ENCODE data around the gene CDK5RAP3. TPM values are rescaled to one million over a fixed set of nuclear protein-coding genes. Genes with fewer than 3 reads are reported as not detected.

The CDK5RAP3 gene
- total and polyA plus RNA-seq, 2 of the 13 experiments (the other 11 are each of a cell fraction or from before 2014, with no cell fraction given) = 128 to 154 TPM

GRCh38 chr17:47942096-47942510 is 28.8 kb upstream of the CDK5RAP3 start (continued):
- no peak for TF ChIP-seq ZNF841 (CRISPR knock-in tag; IDR thresholded peaks at IDR 0.05; ENCODE audit: borderline replicate concordance)
- no peak for TF ChIP-seq HDAC1 (CRISPR knock-in tag; IDR thresholded peaks at IDR 0.05)
- TF ChIP-seq HNF4G (IDR thresholded peaks at IDR 0.05; ENCODE audit: borderline replicate concordance, low read depth, low read length) = no peak; the same call in 1 of the 2 replicates
- TF ChIP-seq HNF4G (CRISPR knock-in tag; IDR thresholded peaks at IDR 0.05; ENCODE audit: borderline replicate concordance, low read depth) = no peak
- no peak for TF ChIP-seq TEAD3 (CRISPR knock-in tag; optimal IDR thresholded peaks at IDR 0.05; ENCODE audit: borderline replicate concordance)
- TF ChIP-seq HMG20B (CRISPR knock-in tag; conservative IDR thresholded peaks at IDR 0.05) = no peak
- no peak for TF ChIP-seq NCOA1 (CRISPR knock-in tag; IDR thresholded peaks at IDR 0.05)
- no peak for TF ChIP-seq TFDP2 (CRISPR knock-in tag; IDR thresholded peaks at IDR 0.05)
- TF ChIP-seq ZNF496 (CRISPR knock-in tag; IDR thresholded peaks at IDR 0.05; ENCODE audit: insufficient replicate concordance) = no peak
- peak; percentile 14; the same call in 1 of the 2 replicates for TF ChIP-seq ZNF281 (CRISPR knock-in tag; IDR thresholded peaks at IDR 0.05; ENCODE audit: borderline replicate concordance)
- 0 out of 2 replicates have a peak, but pooled peaks have one; percentile 10 for TF ChIP-seq ZNF790 (CRISPR knock-in tag; IDR thresholded peaks at IDR 0.05; ENCODE audit: borderline replicate concordance)
- TF ChIP-seq ZNF256 (CRISPR knock-in tag; conservative IDR thresholded peaks at IDR 0.05) = no peak
- no peak for TF ChIP-seq ZFP41 (CRISPR knock-in tag; IDR thresholded peaks at IDR 0.05; ENCODE audit: borderline replicate concordance)
- peak; percentile 48; the same call in 1 of the 2 replicates for TF ChIP-seq KDM5A (IDR thresholded peaks at IDR 0.05; ENCODE audit: borderline replicate concordance, low read length)
- no peak for TF ChIP-seq ATF6 (CRISPR knock-in tag; conservative IDR thresholded peaks at IDR 0.05)
- 0 out of 2 replicates have a peak, but pooled peaks have one; percentile 2 for TF ChIP-seq ZSCAN31 (CRISPR knock-in tag; IDR thresholded peaks at IDR 0.05; ENCODE audit: low read depth)
- TF ChIP-seq MEIS1 (CRISPR knock-in tag; IDR thresholded peaks at IDR 0.05; ENCODE audit: borderline replicate concordance) = no peak
- TF ChIP-seq ZSCAN21 (CRISPR knock-in tag; IDR thresholded peaks at IDR 0.05; ENCODE audit: borderline replicate concordance) = no peak
- TF ChIP-seq BHLHE40 (IDR thresholded peaks at IDR 0.05; ENCODE audit: low read length) = no peak
- 0 out of 2 replicates have a peak, but pooled peaks have one; percentile 15 for TF ChIP-seq DMTF1 (CRISPR knock-in tag; IDR thresholded peaks at IDR 0.05)
- TF ChIP-seq ZNF431 (CRISPR knock-in tag; IDR thresholded peaks at IDR 0.05; ENCODE audit: borderline replicate concordance, low read depth) = peak; percentile 12; the same call in 1 of the 2 replicates
- no peak for TF ChIP-seq TAF1 (CRISPR knock-in tag; IDR thresholded peaks at IDR 0.05)
- TF ChIP-seq CHCHD3 (CRISPR knock-in tag; IDR thresholded peaks at IDR 0.05) = no peak
